Ovary (tissue), 3 donors: Measurements from ENCODE around the gene PJVK.

ENCODE experiments used
- POLR2A ChIP-seq: fragments of 450-650 bp; IDR thresholded peaks from one replicate; pipeline ENCODE4 v1.6.1; 2017; ENCODE audit warnings: antibody characterized with exemption, mild to moderate bottlenecking, moderate library complexity
- TF ChIP-seq, protein P1 (sequence below), 3 donors: fragments of 450-650 bp in 2 of 3; fragments of 200-600 bp in 1 of 3; IDR thresholded peaks; one replicate each; pipeline versions ENCODE4 v1.5.1 to v1.8.0; 2016 to 2022; ENCODE audit warnings: antibody characterized with exemption in 3 of 3, mild to moderate bottlenecking in 1 of 3
- donor health status: DM: no; HTN: no; CAD: no.

DNA sequence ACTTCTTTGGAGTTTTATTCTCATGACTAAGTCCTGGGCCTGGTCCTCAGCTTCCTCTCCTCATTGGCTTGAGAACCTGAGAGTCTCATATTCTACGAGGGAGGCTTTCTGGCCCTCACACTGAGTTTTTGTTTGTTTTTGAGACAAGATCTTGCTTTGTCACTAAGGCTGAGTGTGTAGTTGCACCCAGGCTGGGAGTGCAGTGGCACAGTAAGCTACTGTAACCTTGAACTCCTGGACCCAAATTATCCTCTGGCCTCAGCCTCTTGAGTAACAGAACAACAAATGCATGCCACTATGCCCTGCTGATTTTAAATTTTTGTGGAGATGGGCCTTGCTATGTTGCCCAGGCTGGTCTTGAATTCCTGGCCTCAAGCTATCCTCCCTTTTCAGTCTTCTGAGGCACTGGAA is 22.8 kb upstream of the PJVK start:
- TF ChIP-seq, protein P1, sequence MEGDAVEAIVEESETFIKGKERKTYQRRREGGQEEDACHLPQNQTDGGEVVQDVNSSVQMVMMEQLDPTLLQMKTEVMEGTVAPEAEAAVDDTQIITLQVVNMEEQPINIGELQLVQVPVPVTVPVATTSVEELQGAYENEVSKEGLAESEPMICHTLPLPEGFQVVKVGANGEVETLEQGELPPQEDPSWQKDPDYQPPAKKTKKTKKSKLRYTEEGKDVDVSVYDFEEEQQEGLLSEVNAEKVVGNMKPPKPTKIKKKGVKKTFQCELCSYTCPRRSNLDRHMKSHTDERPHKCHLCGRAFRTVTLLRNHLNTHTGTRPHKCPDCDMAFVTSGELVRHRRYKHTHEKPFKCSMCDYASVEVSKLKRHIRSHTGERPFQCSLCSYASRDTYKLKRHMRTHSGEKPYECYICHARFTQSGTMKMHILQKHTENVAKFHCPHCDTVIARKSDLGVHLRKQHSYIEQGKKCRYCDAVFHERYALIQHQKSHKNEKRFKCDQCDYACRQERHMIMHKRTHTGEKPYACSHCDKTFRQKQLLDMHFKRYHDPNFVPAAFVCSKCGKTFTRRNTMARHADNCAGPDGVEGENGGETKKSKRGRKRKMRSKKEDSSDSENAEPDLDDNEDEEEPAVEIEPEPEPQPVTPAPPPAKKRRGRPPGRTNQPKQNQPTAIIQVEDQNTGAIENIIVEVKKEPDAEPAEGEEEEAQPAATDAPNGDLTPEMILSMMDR (IDR thresholded peaks at IDR 0.05) = no peak
- TF ChIP-seq POLR2A = no peak
